GM18511 (cell line): Measurements from ENCODE around the gene WDR72.
A peak's percentile ranks its signal among the peaks of the same experiment; 100 is the strongest.
"Not testable (repeated sequence)": the region's sequence is repeated elsewhere in the genome, so short reads cannot be mapped to it uniquely, and the experiment has no call there.

Experiments used
- ATAC-seq: cut with Tn5 transposase; IDR thresholded peaks from one replicate; pipeline ENCODE4 v1.9.1; 2021; ENCODE audit warnings: mild to moderate bottlenecking, moderate library complexity; ENCODE audit not compliant: unreplicated experiment

Gene WDR72

GRCh38 chr15:53591041-53591440 lies 168.4 kb downstream of the WDR72 start:
- no peak for ATAC-seq

- ATAC-seq, result no peak
These were observed 169.1 kb downstream of the WDR72 start for GRCh38 chr15:53590380-53590779.

GRCh38 chr15:53589520-53590057 lies 169.9 kb downstream of the WDR72 start:
- no peak for ATAC-seq

- ATAC-seq, result no peak
These were observed 170.7 kb downstream of the WDR72 start for GRCh38 chr15:53588773-53589172.

- ATAC-seq, result peak; percentile 76
These were observed 172.7 kb downstream of the WDR72 start for GRCh38 chr15:53586799-53587198.

- no peak for ATAC-seq
These were observed 177.9 kb downstream of the WDR72 start for GRCh38 chr15:53581513-53581912.

- no peak for ATAC-seq
These were observed 179.1 kb downstream of the WDR72 start for GRCh38 chr15:53580366-53580765.

- ATAC-seq, result no peak
These were observed 182.6 kb downstream of the WDR72 start for GRCh38 chr15:53576841-53577240.

- no peak for ATAC-seq
These were observed 186.4 kb downstream of the WDR72 start for GRCh38 chr15:53573091-53573490.

GRCh38 chr15:53569751-53570480 lies 189.5 kb downstream of the WDR72 start:
- ATAC-seq, result no peak

- ATAC-seq, result no peak
These were observed 192.6 kb downstream of the WDR72 start for GRCh38 chr15:53566912-53567311.

- no peak for ATAC-seq
These were observed 193.7 kb downstream of the WDR72 start for GRCh38 chr15:53565721-53566120.

GRCh38 chr15:53564647-53565046 lies 194.8 kb downstream of the WDR72 start:
- no peak for ATAC-seq

GRCh38 chr15:53563627-53564026 lies 195.8 kb downstream of the WDR72 start:
- no peak for ATAC-seq

- ATAC-seq, result peak; percentile 66
These were observed 199.8 kb downstream of the WDR72 start for GRCh38 chr15:53559364-53560277.

- no peak for ATAC-seq
These were observed 201.1 kb downstream of the WDR72 start for GRCh38 chr15:53558384-53558783.

GRCh38 chr15:53555226-53555625 lies 204.2 kb downstream of the WDR72 start:
- ATAC-seq, result no peak

- ATAC-seq, result no peak
These were observed 209.7 kb downstream of the WDR72 start for GRCh38 chr15:53549697-53550305.

GRCh38 chr15:53548236-53548635 lies 211.2 kb downstream of the WDR72 start:
- no peak for ATAC-seq

GRCh38 chr15:53540626-53541300 lies 218.7 kb downstream of the WDR72 start:
- not testable (repeated sequence) for ATAC-seq

GRCh38 chr15:53539878-53540277 lies 219.6 kb downstream of the WDR72 start:
- no peak for ATAC-seq
